Femur (tissue), 1 donor: ENCODE measurements around the gene PPFIBP2.

Experiments used
- DNase-seq: peaks from one replicate; pipeline ENCODE4 v3.0.0-alpha.2; 2017

PPFIBP2 gene

DNA sequence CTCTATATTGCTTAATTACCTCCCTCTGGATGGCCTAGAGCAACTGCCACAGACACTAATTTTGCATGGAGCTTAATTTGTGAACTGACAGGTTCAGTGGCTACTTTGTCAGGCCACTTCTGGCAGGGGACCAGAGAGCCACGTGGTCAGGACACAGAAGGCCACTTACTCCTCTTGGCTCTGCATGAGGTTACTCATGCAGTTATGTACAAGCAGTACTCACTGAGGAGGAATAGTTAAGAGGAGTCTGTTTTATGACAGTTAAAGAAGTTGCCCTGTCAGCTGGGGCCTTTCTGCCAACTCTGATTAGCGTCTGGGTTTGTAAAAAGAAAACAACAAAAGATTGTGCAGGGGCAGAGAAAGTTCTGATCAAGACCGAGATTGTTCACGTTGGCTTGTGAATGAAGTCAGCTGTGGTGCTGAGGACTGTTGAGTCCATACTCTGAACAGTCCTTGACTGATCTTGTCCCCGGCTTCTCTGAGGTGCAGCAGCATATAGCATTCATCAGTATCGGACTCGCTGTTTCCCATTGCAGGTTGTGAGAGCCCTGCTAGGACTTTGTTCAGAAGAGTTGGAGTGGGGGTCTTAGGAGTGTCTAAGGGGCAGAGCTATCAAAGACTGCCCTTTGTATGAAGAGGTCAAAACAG lies 41.4 kb downstream of the PPFIBP2 start:
- DNase-seq: no peak

DNA sequence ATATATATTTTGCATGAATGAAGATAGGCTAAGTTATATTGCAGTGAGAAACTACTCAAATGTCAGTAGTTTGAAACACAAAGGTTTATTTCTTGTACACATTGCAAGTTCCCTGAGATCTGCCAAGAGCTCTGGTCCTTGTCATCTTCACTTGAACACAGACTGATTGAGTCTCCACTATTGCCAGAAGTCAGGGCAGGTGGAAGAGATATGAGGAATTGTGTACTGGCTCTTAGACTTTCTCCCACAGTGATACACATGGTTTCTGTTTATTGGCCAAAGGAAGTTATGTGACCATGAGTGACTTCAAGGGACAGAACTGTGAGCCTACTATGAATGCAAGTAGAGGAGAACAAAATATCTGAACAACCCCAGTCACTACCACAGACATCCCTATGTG lies 44.2 kb downstream of the PPFIBP2 start:
- DNase-seq: no peak

GRCh38 chr11:7559398-7560283 lies 45.8 kb downstream of the PPFIBP2 start:
- DNase-seq: no peak

GRCh38 chr11:7561562-7561961 lies 47.8 kb downstream of the PPFIBP2 start:
- no peak for DNase-seq

GRCh38 chr11:7563281-7563680 lies 49.5 kb downstream of the PPFIBP2 start:
- peak; percentile 76 for DNase-seq

DNA sequence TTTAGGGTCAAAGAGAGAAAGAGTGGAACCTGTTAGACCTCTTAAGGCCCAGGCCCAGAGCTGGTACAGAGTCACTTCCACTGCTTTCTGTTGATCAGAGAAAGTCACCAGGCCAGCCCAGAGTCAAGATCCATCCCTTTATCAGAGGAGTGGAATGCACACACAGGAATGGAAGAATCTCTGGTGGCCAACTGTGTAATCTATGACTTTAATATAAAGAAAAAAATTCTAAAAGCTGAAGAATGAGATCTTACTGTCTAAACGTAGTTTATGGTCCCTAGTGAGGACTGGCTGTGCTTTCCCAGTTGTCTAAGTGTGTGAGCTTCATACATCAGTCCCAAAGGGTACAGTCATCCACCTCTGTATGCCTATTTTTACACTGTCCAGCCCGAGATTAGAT lies 51.0 kb downstream of the PPFIBP2 start:
- DNase-seq: no peak

- no peak for DNase-seq
These were observed 53.5 kb downstream of the PPFIBP2 start for GRCh38 chr11:7567311-7567710.

- DNase-seq: no peak
These were observed 55.2 kb downstream of the PPFIBP2 start for GRCh38 chr11:7569044-7569443.

DNA sequence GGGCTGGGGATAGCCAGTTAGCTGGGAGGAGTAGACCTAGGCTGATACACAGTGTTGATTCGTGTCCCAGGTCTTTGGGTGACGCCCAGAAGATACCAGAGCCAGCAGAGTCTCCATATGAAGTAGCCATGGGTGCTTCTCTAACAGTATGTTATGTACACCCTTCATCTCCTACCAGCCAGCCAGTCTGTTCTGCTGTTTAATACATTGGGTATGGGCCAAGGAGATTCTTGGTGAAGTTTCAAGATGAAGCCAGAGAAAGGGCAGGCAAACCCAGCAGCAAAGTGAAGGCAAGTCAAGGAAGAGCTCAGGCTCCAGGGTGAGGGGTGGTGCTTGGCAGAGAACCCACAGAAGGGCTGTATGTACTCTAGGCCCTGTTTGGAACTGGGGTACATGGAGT lies 56.4 kb downstream of the PPFIBP2 start:
- no peak for DNase-seq

- DNase-seq: no peak
These were observed 57.2 kb downstream of the PPFIBP2 start for GRCh38 chr11:7570938-7571521.

DNA sequence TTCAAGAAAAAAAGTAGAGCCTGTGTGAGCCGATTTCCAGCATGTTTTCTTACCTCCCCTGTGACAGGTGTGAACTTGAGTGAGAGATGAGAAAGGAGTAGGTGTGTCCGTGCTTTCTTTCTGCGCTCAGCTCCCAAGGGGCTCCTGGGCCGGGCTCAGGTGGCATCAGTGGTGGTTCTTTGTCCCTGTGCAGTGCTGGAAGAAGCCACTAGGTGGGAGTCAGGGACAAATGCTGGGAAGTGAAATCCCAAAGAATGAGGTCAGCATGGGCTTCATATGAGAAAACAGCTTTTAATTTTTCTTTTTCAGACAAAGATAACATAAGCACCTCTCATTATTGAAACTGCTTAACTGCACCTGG lies 57.8 kb downstream of the PPFIBP2 start:
- peak; percentile 77 for DNase-seq

GRCh38 chr11:7572001-7572712 lies 58.4 kb downstream of the PPFIBP2 start:
- no peak for DNase-seq

- DNase-seq: no peak
These were observed 59.4 kb downstream of the PPFIBP2 start for GRCh38 chr11:7573193-7573557.

DNA sequence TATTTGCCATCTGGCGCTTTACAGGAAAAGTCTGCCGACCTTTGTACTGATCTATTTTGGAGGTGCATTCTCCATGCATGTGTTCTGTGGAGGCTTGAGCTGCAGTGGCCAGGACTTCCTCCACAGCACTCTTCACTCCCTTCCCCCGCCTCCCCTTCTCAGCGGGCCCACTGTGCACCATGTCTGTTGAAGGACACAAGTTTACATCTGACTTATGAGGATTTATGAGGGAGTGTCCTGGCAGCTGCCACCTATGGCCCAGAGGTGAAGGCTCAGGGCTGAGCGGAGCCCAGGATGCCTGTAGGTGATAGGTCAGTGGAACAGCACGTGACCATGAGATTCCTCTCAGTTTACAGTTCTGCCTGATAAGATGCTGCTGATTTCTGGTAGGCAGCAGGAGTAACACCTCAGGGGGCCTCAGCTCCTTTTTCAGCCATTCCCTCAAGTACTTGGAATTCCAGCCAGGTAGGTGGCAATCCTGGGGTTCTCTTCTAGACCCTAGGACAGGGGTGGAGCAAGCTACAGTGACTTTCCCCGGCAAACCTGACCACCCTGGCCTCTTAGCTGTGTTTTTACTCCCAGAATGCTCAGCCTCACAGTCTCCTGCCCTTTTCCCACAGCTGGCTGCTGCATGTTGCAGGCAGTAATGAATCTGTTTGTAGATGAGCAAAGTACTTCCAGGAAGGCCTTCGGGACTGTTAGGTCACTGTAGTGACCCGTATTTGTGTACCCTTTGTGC lies 59.9 kb downstream of the PPFIBP2 start:
- DNase-seq: no peak

DNA sequence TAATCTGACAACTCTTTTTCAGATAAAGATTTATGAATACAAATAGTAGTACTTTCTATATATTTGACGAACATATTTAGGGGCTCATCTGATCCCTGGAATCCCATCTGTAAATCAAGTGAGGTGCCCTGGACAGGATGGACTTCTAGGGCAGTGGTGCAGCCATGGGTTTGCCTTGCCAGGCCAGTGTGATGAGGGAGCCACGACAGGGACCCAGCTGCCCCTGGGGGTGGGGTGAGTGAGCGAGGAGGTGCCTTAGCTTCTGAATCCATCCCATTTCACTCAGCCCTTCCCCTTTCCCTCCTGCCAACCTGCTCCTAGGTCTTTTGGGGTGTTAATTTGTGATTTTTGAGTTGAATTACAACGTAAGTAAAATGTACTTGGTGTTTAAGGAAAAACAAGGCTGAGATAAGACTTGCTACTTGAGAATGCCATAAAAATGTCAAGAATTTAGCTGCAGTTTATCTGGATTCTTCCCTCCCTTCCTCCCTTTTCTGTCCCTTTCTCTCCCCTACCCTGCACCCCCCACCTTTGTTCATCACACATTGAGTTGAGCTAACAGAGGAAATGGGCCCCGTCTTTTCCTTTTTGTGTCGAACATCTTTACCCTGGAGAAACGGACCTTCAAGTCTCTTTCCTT lies 60.8 kb downstream of the PPFIBP2 start:
- DNase-seq: no peak

DNA sequence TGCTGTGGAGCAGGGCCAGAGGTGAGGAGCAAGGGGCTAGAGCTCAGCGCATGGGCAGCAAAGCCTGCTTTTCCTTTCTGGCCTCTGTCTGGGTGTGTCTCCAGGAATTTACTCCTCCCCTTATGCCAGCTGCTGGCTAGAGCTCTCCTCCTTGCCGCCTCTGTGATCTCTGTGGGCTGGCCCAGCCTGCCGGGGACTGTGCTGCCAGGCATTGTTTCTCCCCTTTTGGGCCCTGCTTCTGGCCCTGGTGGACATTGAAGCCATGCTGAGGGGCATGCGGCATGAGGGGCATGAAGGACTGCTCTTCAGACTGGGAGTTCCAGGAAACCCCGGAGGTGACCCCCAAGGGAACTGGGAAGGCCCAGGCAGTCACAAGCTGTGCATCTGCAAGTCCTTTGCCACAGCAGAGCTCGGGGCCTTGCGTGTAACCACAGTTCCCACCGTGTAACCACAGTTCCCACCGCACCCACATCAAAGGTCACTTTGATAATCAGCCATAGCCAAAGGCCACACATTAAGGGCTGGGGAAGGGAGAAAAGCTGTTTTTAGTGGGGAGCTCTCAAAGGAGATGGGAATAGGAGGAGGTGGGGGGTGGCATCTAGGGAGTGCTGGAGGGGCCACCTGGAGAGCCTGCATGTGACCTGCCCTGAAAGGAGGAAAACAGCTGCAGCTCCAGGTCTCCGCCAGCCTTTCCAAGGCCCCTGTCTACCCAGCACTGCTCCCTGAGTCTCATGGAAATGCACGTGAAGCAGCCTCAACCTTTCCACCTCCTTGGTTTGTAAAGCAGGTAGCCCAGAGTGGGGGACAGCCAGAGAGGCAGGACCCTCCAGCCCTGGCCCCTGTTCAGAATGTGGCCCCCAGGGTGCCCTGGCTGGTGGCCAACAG lies 62.3 kb downstream of the PPFIBP2 start:
- DNase-seq: peak; percentile 73

- DNase-seq: peak; percentile 82
These were observed 63.0 kb downstream of the PPFIBP2 start for GRCh38 chr11:7576726-7577290.

GRCh38 chr11:7577291-7578190 lies 63.7 kb downstream of the PPFIBP2 start:
- peak; percentile 75 for DNase-seq

DNA sequence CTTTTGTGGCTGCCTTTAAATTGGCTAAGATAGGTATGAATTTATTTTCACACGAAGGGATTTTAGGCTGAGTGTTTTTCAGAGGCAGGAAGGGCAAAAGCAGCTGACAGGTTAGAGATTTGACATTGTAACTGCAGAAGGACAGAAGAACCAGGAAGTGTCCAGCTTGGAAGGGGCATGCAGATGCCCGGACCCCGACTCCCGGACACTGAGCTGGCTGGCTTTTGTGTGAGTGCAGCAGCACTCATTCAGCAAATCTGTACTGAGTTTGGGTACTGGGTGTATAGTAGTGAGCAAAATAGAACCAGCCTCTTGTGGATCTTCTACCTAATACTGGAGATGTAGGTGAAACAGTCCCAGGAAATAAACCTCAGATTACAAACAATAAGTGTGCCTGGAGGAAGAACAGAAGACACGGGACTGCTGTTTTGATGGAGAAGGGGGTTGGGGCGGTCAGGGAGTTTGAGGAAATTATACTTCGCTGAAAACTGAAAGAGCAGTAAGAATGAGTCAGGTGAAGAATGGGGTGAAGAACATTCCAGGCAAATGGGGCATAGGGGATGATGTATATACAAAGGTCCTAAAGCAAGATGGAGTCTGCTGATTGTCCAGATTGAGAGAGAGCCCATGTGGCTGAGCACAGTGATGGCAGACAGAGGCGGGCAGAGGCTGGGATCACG lies 64.6 kb downstream of the PPFIBP2 start:
- no peak for DNase-seq
